ENCODE results near the gene MPIG6B. TPM values are rescaled to one million over a fixed set of nuclear protein-coding genes. Genes with fewer than 3 reads are reported as not detected.

The MPIG6B gene
- polyA plus RNA-seq, 1 donor (not counting 4 experiments of a cell fraction or from before 2014, with no cell fraction given): 0.10 TPM

DNA sequence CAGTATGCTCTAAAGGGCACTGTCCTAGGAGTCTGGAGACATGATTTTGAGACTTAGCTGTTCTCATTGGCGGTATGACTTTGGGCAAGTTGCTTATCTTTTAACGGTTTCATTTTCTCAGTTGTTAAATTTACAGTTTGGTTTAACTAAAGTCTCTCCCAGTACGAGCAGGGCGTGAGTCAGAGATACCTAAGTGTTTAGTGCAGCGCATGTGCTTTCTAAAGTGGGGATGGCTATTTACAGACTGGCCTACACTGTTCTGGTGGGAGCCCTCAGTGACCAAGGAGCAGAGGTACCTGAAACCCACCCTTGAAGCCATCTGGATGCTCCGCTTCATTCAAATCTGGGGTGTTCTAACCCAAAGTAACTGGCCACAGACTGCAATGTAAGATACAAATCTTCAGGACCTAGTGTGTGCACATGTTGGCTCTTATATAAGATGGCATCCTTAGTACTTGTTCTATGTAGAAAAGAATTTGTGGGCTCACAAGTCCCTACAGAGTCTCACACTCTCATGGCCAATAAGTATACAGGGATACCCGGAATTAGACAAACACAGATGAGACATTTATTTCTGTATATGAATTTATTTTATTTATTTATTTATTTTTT lies 27.3 kb downstream of the MPIG6B start:
- no peaks in the 10 kb centered on the region for H3K27me3 ChIP-seq (ENCODE audit: control insufficient read depth, extremely low read depth, insufficient read depth, low read length)
- H4K20me1 ChIP-seq (ENCODE audit: control insufficient read depth, extremely low read depth, insufficient read depth, low read length): no peaks in the 10 kb centered on the region
- TF ChIP-seq EZH2 (IDR thresholded peaks at IDR 0.05; ENCODE audit: low read length): no peak
- TF ChIP-seq, protein P1, sequence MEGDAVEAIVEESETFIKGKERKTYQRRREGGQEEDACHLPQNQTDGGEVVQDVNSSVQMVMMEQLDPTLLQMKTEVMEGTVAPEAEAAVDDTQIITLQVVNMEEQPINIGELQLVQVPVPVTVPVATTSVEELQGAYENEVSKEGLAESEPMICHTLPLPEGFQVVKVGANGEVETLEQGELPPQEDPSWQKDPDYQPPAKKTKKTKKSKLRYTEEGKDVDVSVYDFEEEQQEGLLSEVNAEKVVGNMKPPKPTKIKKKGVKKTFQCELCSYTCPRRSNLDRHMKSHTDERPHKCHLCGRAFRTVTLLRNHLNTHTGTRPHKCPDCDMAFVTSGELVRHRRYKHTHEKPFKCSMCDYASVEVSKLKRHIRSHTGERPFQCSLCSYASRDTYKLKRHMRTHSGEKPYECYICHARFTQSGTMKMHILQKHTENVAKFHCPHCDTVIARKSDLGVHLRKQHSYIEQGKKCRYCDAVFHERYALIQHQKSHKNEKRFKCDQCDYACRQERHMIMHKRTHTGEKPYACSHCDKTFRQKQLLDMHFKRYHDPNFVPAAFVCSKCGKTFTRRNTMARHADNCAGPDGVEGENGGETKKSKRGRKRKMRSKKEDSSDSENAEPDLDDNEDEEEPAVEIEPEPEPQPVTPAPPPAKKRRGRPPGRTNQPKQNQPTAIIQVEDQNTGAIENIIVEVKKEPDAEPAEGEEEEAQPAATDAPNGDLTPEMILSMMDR (optimal IDR thresholded peaks at IDR 0.05 in 1 of 3, IDR thresholded peaks at IDR 0.05 in 1 of 3, conservative IDR thresholded peaks at IDR 0.05 in 1 of 3; ENCODE audit: extremely low read depth in 1 of 3, insufficient read depth in 2 of 3, low read length in 3 of 3): no peak
- no peak overlapping the region for H3K9ac ChIP-seq (ENCODE audit: control insufficient read depth, extremely low read depth, insufficient read depth, low read length)
- H2AFZ ChIP-seq (ENCODE audit: control insufficient read depth, low read length): no peak overlapping the region
- H3K9me3 ChIP-seq (ENCODE audit: control insufficient read depth, low read depth, low read length): no peaks in the 10 kb centered on the region
- peaks cover 0 to 12% of the 10 kb centered on the region in 2 experiments for H3K36me3 ChIP-seq (ENCODE audit: control insufficient read depth in 2 of 2, extremely low read depth in 1 of 2, insufficient read depth in 2 of 2, low read length in 2 of 2)
- no peak overlapping the region for H3K4me3 ChIP-seq (ENCODE audit: control insufficient read depth in 2 of 3, extremely low read depth in 1 of 3, insufficient read depth in 2 of 3, low read depth in 1 of 3, low read length in 3 of 3)
- no peaks in the 10 kb centered on the region for H3K9me1 ChIP-seq (ENCODE audit: control insufficient read depth, extremely low read depth, insufficient read depth, low read length)
- DNase-seq (ENCODE audit: low read depth, low spot score) (no peak), FAIRE-seq (no peak)
- no peak overlapping the region for H3K27ac ChIP-seq (ENCODE audit: control insufficient read depth, insufficient read depth, low read length)
- no peaks in the 10 kb centered on the region for H3K4me1 ChIP-seq (ENCODE audit: control insufficient read depth, extremely low read depth, insufficient read depth, low read length)
- H3K4me2 ChIP-seq (ENCODE audit: control insufficient read depth, extremely low read depth, insufficient read depth, low read depth, low read length): no peak overlapping the region
- dilution Hi-C loops (cut with MboI; ENCODE audit: extremely low pct_ligation_motif_present, low sequenced_read_pairs): no loop called here
- H3K79me2 ChIP-seq (ENCODE audit: control insufficient read depth, insufficient read depth, low read length): no peaks in the 10 kb centered on the region

DNA sequence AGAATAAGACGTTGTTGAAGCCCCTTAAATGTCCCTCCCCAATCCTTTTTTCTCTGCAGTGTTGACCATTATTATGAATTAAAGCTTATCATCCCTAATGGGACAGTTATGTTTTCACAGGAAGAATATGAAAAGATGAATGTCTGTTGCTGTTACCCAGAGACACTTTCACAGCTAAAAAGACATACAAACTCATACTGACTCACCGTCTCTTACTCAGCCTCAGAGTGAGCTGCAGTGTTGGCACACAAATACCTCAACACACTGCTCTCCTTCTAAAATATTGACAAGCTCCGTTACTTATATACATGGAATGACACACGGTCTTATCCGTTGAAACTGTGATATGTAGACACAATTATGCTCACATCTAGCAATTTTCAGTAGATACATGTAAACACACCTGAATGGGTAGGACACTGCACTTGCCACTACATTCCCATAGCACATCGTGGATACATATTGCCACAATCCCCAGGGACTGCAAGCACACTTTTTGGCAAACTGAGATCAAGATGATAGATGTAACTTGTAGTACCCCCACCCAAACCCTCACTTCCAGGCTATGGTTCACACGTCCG lies 29.7 kb downstream of the MPIG6B start:
- FAIRE-seq (no peak), DNase-seq (ENCODE audit: low read depth, low spot score) (no peak)
- no peaks in the 10 kb centered on the region for H3K9me1 ChIP-seq (ENCODE audit: control insufficient read depth, extremely low read depth, insufficient read depth, low read length)
- H3K27me3 ChIP-seq (ENCODE audit: control insufficient read depth, extremely low read depth, insufficient read depth, low read length): no peaks in the 10 kb centered on the region
- H2AFZ ChIP-seq (ENCODE audit: control insufficient read depth, low read length): no peak overlapping the region
- no peak overlapping the region for H3K4me2 ChIP-seq (ENCODE audit: control insufficient read depth, extremely low read depth, insufficient read depth, low read depth, low read length)
- H3K27ac ChIP-seq (ENCODE audit: control insufficient read depth, insufficient read depth, low read length): no peak overlapping the region
- H3K9me3 ChIP-seq (ENCODE audit: control insufficient read depth, low read depth, low read length): no peaks in the 10 kb centered on the region
- dilution Hi-C loops (cut with MboI; ENCODE audit: extremely low pct_ligation_motif_present, low sequenced_read_pairs): no loop called here
- H4K20me1 ChIP-seq (ENCODE audit: control insufficient read depth, extremely low read depth, insufficient read depth, low read length): no peaks in the 10 kb centered on the region
- H3K4me3 ChIP-seq (ENCODE audit: control insufficient read depth in 2 of 3, extremely low read depth in 1 of 3, insufficient read depth in 2 of 3, low read depth in 1 of 3, low read length in 3 of 3): no peak overlapping the region
- peaks cover 0 to 2% of the 10 kb centered on the region in 2 experiments for H3K36me3 ChIP-seq (ENCODE audit: control insufficient read depth in 2 of 2, extremely low read depth in 1 of 2, insufficient read depth in 2 of 2, low read length in 2 of 2)
- no peaks in the 10 kb centered on the region for H3K79me2 ChIP-seq (ENCODE audit: control insufficient read depth, insufficient read depth, low read length)
- no peak overlapping the region for H3K9ac ChIP-seq (ENCODE audit: control insufficient read depth, extremely low read depth, insufficient read depth, low read length)
- TF ChIP-seq, protein P1 (optimal IDR thresholded peaks at IDR 0.05 in 1 of 3, IDR thresholded peaks at IDR 0.05 in 1 of 3, conservative IDR thresholded peaks at IDR 0.05 in 1 of 3; ENCODE audit: extremely low read depth in 1 of 3, insufficient read depth in 2 of 3, low read length in 3 of 3): no peak
- TF ChIP-seq EZH2 (IDR thresholded peaks at IDR 0.05; ENCODE audit: low read length): no peak
- H3K4me1 ChIP-seq (ENCODE audit: control insufficient read depth, extremely low read depth, insufficient read depth, low read length): no peaks in the 10 kb centered on the region

Data from keratinocyte (primary cell).